Posterior cingulate gyrus (tissue), 11 donors: ENCODE results near the gene VRTN.
"Not testable (repeated sequence)": the region's sequence is repeated elsewhere in the genome, so short reads cannot be mapped to it uniquely, and the experiment has no call there.

Experiments used
- DNase-seq, 10 donors: peaks; one replicate each; pipeline versions ENCODE4 v3.0.0 to v3.0.0-alpha.2; 2020 to 2021; ENCODE audit warnings: mixed read lengths in 3 of 10
- intact Hi-C: fragments of 100-400 bp; cut with DNase I; formaldehyde crosslinking; loops from one replicate; pipeline ENCODE4 v1.15.1; 2023

VRTN gene

DNA sequence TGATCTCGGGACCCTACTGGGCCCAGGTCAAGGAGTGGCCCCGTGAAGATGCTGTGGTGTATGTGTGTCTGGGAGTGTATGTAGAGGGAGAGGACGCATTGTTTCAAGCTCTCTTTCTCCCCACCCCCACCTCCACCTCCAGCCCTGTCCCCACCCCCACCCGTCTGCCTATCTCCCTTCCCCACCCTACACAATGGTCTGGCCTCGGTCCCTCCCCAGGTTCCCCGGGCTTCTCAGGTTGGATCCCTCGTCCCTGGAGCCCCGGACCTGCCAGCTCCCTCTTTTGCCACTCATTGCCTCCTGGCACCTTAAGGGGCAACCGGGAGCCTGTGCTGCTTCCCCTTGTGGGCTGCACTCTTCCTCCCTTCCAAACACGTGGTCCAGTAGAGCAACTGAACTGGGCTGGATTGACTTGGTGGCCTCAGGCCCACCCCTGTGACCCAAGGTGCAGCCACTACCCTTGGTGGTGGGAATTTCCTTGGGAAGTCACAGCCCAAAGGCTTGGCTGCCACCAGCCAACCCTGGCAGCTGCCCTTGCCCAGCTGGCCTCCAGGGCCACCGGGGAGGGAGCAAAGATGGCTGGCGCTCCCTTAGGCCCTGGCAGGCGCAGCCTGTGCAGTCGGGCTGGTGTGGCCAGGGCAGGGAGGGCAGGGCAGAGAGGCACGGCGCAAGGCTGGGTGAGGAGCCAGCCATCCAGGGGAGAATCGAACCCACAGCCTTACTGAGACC lies 628 bp downstream of the VRTN start:
- intact Hi-C loops, result no loop called here
- DNase-seq, result no peak

DNA sequence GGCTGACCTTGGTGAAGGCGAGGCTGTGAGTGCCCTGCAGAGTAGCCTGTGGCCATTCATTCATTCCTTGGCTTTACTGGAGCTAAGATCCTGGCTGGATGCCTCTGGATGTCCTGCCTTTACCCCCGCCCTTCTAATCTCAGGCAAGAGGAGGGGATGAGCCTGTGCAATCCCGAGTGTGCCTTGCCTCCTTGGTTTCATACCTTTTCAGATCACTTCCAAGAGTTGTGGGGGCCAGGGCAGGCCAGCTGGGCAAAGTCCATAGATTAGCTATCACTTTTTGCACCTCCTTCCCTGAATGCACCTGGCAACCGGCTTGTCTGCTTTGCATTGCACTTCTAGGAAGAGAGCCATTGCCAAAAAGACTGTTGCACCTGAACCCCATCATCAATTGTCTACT lies 1.5 kb downstream of the VRTN start:
- no peak for DNase-seq
- intact Hi-C loops, result no loop called here

DNA sequence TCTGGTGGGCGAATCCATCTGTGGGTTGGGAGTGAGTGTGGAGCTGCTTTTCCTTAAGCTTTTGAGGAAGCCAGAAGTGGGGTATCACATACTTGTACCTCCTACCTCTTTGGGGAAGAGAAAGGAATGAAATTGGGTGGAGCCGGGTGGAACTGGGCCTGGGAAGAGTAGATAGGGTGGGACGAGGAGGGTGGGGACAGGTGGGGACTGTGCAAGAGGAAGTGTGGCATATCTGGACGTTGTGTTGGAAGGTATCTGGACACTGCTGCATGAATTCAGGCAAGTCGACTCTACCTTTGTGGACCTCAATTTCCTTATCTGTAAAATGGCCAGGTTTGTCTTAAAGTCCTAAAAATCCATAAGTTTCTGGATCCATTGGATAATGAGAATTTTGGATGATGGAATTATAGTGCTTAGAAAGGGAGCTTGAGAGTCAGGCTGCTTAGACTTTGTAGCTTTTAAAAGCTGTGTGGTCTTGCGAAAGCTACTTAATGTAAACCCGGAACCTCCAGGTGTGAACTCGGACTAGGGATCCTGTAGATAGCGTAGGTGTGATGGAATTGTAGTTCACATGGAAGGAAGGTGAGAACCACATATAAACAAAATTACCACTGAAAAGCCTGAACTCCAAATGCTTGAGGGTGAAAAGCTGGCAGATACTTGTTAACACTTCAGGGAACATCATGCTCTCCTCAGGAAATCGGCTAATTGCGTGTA lies 2.1 kb downstream of the VRTN start:
- intact Hi-C loops, result no loop called here

DNA sequence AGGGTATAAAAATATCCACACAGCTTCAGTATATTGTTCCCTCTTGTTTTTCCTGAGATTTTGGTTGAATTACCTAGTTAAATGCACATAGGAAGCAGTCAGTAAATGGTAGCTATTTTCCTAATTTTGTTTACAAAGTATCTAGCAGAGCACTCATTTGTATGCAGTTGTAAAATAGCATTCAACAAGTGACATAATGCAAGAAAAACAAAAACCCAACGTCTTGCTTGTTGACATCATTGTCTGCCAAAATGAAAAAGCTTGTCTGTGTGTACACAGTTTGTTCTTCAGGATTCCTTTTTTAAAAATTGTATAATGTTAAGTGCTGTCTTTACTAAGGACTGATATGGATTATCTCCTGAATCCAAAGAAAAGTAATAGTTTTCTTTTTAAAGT lies 2.7 kb downstream of the VRTN start:
- intact Hi-C loops, result no loop called here
- DNase-seq, result no peak

More for the DNA sequence above, 2.1 kb downstream of the VRTN start:
- no peak for DNase-seq

DNA sequence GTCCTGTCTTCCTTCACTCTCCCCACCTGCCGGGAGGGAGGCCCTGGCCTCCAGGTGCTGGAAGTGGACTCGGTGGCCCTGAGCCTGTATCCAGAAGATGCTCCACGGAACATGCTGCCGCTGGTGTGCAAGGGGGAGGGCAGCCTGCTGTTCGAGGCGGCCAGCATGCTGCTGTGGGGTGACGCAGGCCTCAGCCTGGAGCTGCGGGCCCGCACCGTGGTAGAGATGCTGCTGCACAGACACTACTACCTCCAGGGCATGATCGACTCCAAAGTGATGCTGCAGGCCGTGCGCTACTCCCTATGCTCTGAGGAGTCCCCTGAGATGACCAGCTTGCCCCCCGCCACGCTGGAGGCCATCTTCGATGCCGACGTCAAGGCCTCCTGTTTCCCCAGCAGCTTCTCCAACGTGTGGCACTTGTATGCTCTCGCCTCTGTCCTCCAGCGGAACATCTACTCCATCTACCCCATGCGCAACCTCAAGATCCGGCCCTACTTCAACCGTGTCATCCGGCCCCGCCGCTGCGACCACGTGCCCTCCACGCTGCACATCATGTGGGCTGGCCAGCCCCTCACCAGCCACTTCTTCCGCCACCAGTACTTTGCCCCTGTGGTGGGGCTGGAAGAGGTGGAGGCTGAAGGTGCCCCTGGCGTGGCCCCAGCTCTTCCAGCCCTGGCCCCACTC lies 8.8 kb downstream of the VRTN start:
- no peak for DNase-seq
- intact Hi-C loops, result no loop called here

DNA sequence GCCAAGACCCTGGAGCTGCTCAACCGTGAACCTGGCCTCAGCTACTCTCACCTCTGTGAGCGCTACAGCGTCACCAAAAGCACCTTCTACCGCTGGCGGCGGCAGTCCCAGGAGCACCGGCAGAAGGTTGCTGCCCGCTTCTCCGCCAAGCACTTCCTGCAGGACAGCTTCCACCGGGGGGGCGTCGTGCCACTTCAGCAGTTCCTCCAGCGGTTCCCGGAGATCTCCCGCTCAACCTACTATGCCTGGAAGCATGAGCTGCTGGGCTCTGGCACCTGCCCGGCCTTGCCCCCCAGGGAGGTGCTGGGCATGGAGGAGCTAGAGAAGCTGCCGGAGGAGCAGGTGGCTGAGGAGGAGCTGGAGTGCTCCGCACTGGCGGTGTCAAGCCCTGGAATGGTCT lies 9.3 kb downstream of the VRTN start:
- DNase-seq, result no peak
- intact Hi-C loops, result no loop called here

DNA sequence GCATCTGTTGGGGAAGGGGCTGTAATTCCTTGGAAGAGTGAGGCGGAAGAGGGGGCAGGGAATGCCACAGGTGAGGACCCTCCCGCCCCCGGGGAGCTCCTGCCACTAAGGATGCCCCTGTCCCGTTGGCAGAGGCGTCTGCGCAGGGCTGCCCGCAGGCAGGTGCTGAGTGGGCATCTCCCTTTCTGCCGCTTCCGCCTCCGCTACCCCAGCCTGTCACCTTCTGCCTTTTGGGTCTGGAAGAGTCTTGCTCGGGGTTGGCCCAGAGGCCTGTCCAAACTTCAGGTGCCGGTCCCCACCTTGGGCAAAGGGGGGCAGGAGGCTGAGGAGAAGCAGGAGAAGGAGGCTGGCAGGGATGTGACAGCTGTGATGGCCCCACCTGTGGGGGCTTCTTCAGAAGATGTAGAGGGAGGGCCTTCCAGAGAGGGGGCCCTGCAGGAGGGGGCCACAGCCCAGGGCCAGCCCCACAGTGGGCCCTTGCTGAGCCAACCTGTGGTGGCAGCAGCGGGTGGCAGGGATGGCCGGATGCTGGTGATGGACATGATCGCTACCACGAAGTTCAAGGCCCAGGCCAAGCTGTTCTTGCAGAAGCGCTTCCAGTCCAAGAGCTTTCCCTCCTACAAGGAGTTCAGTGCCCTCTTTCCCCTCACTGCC lies 10.0 kb downstream of the VRTN start:
- DNase-seq, result no peak
- intact Hi-C loops, result no loop called here

DNA sequence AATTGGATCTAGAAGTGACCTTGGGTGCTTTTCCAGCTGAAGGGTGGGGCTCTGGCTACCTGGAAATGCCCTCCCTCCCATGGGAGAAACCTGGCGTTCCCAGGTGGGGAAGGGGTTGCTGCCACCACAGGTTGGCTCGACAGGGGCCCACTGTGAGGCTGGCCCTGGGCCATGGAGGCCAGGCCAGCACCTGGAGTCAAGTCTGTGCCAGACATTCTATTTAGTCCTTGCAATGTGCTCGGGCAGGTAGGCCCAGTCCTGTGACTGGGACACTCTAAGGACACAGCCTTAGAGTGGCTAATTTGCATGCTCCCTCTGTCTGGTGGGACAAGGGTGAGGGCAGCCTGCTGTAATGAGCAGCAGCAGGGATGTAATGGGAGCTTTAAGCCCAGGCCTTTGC lies 11.9 kb downstream of the VRTN start:
- no peak for DNase-seq
- intact Hi-C loops, result loop anchor here (5.0 kb wide), 1 partner anchor 132 kb away; the partner anchor contains the start of genes ISCA2 and NPC2

DNA sequence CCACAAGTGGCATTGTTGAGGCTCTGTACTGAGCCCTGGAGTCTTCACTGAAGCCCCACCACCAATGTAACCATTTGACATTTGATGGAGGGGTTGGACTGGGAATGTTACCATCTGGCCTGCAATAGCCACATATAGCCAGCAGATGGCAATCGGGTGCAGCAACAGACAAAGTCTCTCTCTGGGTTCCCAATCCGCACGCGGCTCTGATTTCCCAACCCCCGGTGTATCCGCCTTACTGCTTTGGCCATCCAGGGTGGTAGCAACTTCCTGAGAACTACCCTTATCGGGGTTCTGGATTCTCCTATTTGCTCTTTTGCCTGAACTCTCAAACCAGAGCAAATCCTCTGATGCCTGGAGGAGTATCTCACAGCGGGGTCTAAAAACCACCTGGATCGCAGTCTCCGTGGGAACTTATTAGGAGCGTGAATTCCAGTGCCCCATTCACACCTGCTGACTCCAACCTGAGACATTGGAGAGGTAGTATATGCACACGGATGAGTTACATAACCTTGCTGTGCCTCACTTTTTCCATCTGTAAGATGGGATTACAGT lies 14.2 kb downstream of the VRTN start:
- DNase-seq, result peak; percentile 48 to 96 (median 80)
- intact Hi-C loops, result loop anchor here (1.0 to 5.0 kb wide), 2 partner anchors 116 to 130 kb away; partner anchors contain the start of genes ISCA2 and NPC2

DNA sequence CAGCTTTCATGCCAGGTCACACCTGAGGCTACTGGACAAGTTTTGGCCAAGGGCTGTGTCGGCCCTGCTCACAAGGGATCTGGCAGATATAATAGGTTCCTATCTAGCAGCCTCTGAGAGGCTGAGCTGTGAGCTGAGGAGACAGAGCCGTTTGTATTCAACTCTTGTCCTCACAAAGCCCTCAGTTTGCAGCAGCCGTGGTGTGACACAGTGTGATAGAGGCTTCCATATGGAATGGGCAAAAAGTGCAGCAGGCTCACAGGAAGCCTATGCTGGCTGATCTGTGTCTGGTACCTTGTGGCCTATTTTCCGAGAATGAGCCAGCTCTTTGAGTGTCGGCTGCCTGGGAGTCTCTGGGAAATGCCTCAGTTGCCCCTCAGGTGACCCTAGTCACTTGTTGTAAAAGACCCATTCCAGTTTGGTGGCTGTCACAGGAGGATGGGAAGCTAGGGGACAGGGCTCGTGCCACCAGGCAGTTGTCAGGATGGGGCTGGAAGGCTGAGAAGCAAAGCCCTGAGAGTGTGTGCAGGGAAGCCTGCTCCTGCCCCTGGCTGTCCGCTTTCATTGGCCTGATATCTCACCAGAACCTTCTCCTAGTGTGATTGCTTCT lies 16.1 kb downstream of the VRTN start:
- DNase-seq, result peak in 4 of 10 donors; percentile 9 to 86 (median 25)
- intact Hi-C loops, result loop anchor here (5.0 kb wide), 1 partner anchor 128 kb away; the partner anchor contains the start of genes ISCA2 and NPC2

DNA sequence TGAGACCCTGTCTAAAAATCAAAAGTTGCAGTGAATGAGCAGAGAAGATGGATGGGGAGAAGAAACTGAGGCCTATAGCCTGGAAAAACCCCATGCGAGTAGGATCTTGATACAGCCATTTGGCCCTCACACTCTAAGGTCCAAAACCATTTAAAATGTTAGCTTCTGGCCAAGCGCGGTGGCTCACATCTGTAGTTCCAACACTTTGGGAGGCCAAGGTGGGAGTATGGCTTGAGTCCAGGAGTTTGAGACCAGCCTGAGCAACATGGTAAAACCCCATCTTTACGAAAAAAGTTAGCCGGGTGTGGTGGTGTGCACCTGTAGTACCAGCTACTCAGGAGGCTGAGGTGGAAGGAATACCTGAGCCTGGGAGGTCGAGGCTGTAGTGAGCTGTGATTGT lies 19.8 kb downstream of the VRTN start:
- intact Hi-C loops, result no loop called here
- DNase-seq, result no peak

DNA sequence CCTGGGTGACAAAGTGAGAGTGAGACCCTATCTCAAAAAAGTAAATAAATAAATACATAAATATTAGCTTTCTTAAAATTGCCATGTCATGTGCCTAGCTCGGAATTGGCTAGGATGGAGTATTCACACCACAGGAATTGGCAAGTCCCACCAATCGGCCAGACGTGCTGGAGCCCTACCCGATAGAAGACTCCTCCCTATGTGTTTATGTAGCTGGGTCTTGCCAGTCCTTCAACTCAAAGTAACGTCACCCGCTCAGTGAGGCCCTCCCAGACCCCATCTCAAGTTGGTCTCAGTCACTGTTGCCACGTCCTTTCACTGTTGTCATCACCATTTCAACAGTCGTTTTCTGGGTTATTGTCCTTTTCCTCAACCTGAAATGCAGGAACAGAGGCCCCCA lies 20.2 kb downstream of the VRTN start:
- no peak for DNase-seq
- intact Hi-C loops, result no loop called here

DNA sequence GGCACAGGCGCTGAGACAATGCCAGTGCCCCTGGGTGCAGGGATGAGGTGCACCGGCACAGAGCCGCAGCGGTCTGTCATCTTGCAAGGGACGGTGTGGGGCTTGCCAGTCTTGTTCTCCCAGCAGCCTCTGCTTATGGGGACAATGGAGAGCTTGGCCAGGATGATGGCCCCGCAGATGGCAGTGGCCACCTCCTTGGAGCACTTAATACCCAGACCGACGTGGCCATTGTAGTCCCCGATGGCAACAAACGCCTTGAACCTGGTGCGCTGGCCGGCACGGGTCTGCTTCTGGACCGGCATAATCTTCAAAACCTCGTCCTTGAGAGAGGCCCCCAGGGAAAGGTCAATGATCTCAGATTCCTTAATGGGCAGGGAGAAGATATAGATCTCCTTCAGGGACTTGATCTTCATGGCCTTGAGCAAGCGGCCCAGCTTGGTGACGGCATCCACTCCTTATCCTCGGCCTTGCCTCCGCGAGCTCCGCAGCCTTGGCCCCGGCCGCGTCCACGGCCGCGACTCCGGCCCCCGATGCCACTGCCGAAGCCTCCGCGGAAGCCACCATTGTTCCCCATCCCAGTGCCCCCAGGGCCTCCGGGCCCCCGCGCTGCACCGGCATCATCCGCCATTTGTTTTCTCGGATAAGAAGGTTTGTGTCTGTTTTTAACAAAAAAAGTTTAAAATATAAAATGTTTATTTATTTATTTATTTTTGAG lies 29.9 kb downstream of the VRTN start:
- intact Hi-C loops, result no loop called here
- no peak for DNase-seq

DNA sequence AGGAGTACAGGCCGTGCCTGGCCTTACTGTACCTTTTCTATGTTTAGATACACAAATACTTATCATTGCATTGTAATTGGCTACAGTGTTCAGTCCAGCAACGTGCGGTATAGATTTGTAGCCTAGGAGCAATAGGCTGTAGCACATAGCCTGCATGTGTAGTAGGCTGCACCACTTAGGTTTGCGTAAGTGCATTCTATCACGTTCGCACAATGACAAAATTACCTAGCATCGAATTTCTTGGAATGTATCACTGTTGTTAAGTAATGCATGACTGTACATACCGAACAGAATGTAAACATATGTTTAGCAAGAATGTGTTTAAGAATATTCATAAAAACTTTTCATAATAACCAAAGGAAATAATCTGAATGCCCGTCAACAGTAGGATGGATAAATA lies 31.9 kb downstream of the VRTN start:
- DNase-seq, result no peak
- intact Hi-C loops, result no loop called here

DNA sequence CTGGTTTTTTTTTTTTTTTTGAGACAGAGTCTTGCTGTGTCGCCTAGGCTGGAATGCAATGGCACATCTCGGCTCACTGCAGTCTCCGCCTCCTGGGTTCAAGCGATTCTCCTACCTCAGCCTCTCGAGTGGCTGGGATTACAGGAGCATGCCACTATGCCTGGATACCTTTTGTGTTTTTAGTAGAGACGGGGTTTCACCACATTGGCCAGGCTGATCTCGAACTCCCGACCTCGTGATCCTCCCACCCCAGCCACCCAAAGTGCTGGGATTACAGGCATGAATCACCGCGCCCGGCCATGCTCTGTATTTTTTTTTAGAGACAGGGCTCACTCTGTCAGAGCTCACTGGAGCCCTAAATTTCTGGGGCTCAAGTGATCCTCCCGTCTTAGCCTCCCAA lies 32.6 kb downstream of the VRTN start:
- intact Hi-C loops, result no loop called here

DNA sequence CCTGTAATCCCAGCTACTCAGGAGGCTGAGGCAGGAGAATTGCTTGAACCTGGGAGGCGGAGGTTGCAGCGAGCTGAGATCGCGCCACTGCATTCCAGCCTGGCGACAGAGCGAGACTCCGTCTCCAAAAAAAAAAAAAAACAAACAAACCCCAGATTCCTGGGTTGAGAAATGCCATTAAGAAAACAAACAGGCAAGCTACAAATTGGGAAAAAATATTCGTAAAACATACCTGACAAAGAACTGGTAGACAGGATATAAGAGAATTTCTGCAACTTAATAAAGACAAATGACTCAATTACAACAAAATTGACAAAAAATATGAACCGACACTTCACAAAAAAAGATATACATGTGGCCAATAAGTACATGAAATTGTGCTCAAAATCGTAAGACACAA lies 33.3 kb downstream of the VRTN start:
- DNase-seq, intact Hi-C loops: not testable (repeated sequence)

More for the DNA sequence above, 32.6 kb downstream of the VRTN start:
- peak in 1 of 10 donors; percentile 8 for DNase-seq

DNA sequence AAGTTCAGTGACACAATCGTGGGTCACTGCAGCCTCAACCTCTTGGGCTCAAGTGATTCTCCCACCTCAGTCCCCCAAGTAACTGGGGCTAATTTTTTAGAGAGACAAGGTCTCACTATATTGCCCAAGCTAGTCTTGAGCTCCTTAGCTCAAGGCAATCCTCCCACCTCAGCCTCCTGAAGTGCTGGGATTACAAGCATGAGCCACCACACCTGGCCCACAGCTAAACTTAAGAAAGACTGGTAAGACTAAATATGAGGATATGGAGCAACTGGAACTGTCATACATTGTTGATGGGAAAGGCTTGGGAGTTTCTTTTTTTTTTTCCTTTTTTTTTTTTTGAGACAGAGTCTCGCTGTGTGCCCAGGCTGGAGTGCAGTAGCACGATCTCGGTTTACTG lies 34.0 kb downstream of the VRTN start:
- intact Hi-C loops, result no loop called here
- no peak for DNase-seq

DNA sequence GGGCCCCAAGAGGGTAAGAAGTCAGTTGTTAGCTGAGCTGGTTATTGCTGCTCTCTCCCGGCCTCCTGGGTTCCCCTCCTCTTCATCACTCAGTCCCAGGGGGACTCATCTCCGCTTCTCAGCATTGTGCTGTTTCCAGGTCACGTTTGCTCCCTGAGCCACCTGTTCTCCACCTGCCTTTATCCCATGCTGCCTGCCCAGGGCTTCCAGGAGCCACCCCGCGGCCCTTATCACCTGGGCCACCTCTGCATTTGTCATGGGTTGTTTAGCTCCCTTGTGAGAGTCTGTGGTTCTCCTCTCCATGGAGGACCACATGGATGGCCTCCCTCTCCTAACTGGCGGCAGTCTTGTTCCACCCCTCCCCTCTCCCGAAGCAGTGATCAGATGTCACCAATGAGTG lies 41.7 kb downstream of the VRTN start:
- intact Hi-C loops, result no loop called here
- peak in 1 of 10 donors; percentile 49 for DNase-seq

DNA sequence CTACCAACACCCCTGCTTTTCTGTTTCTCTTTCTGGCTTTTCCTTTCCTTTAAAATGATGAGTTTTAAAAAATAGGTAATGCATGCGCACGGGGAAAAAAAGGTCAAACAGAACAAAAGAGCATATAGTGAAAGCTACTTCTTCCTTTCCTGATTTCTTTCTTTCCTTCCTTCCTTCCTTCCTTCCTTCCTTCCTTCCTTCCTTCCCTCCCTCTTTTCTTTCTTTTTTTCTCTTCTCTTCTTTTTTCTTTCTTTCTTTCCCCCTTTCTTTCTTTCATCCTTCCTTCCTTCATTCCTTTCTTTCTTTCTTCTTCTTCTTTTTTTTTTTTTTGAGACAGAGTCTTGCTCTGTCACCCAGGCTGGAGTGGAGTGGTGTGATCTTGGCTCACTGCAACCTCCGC lies 42.2 kb downstream of the VRTN start:
- intact Hi-C loops, DNase-seq: not testable (repeated sequence)
